GM18909 (cell line): Measurements from ENCODE around the gene TIAM2.
"Not testable (repeated sequence)": the region's sequence is repeated elsewhere in the genome, so short reads cannot be mapped to it uniquely, and the experiment has no call there.

Experiments
- ATAC-seq: cut with Tn5 transposase; IDR thresholded peaks from one replicate; pipeline ENCODE4 v1.9.1; 2021; ENCODE audit warnings: mild to moderate bottlenecking; ENCODE audit not compliant: unreplicated experiment, poor library complexity

Gene TIAM2

GRCh38 chr6:154986787-154987235 lies 8.3 kb upstream of the TIAM2 start:
- ATAC-seq, result no peak

DNA sequence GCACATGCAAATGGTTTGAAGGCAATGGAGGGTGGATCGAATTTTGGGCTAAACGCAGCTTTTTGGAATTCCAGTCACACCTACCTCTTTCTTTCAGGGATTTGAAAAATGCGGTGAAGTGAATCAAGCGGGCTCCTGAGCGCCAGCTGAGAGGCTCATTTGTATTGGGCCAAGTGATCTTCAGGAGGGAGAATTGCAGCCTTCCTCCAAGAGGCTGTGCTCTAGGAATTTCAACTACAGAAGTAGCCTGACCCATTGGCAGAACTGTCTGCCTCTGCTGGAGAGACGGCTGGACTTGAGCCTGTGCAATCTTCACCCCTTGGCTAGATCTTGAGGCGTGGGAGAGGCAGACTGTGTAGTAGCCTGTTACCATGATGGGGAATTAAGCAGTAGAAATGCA lies 5.7 kb upstream of the TIAM2 start:
- no peak for ATAC-seq

DNA sequence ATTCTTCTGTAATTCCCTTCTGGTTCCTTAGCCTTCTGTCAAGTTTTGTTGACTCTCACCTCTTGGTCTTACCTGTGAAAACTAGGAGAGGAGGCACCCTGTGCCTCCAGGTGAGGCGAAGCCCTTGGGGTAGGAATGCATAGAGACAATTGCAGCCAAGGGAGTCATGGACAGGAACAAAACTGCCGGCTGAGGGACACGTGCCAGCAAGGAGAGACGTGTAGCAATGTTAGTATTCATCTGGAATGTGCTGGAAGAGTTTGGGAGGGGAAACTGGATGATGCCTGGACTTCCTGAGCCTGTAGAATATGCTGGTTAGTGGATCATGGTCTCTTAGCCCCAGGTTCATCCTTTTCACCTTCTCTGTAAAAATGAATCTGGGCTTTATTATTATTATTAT lies 3.9 kb upstream of the TIAM2 start:
- ATAC-seq, result no peak

DNA sequence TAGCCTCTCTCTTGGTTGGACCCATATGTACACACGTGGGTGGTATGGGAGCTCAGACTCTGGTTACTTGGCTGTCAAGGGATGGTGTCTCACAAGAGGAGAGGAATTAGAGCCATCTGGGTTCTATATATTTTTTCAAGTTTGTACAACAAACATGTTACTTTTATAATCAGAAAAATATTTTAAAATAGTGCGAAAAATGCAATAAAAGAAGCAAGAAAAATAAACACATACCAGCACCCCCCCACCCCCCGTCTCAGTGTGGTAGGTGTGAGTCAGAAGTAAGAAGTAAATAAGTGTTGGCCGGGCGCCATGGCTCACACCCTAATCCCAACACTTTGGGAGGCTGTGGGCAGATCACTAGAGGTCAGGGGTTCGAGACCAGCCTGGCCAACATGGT lies 2.1 kb upstream of the TIAM2 start:
- no peak for ATAC-seq

DNA sequence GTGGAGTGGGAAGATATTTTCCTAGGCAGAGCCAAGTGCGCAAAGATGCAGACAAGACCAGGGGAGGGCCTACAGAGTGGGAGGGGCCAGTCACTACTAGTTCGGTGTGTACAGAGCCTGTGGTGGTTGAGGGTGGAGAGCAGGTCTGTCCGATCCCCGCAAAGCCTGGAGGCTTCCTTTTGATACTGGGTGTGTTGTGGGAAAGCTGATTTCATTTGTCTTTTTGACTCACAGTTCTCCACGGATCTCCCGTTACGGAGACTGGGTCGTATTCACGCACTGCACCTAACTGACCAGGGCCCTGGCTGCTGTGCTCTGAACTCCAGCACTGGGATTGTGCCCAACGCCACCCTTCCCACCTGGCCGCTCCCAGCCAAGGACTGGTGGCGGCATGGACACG lies 1.4 kb upstream of the TIAM2 start:
- ATAC-seq, result no peak

GRCh38 chr6:154994836-154995253 lies 270 bp upstream of the TIAM2 start:
- no peak for ATAC-seq

DNA sequence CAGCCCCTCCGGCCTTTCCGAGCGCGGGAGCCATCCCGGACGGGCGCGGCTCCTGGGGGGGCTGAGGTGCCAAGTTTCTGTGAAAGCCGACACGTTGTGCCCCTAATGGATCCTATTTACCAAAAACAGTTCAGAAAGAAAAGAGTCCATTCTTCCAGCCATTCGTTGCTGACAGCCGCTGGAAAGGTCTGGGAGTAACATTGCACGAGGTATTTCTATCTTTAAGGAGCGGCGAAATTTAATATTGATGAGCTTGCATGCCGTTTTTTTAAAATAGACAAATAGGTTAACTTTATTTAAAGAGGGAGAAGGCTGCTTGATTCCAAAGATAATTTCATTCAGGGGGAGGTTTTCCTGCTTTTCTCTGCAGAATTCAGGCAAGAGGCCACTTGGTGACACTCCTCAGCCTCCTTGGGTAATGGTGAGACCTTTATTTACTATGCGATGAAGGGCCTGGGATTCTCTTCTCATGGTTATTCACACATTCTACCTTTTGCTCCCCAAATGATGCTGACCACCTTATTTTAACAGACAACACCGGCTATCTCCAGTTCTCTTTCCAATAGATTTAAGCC lies 988 bp downstream of the TIAM2 start:
- no peak for ATAC-seq

DNA sequence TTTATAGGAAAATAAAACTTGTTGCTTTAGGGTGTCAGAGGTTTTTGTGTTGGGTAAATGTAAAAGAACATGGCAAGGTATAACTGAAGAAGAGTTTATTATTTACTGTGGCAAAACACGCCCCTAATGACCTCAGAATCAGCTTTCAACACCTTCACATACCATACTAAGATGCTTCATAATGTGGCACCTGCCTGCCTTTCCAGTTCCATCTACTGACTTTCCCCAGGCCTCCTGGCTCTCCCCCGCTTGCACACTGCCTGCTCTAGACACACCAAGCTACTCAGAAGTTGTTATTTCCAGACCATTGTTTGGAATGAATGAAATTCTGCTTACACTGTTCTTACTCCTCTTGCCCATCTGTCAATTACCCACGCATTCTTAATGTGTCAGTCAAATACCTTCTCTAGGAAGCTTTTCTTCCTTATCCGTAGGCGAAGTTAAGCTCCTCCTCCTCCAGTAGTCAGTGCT lies 1.8 kb downstream of the TIAM2 start:
- no peak for ATAC-seq

DNA sequence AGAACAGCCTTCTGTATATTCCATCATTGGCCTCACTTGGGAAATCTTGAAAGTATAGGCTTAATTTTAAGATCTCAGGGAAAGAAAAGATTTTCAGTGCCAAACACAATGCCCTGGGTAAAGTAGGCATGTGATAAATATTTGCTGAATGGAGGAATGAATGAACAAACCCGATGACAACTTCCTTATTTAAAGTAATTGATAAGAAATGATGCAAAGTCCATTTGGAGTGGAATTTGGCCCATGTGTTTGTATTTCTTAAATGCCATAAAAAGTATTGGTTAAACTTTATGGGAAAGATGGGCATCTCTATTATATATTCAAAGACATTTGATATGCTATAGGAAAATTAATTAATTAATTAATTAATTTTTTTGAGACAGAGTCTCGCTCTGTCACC lies 3.7 kb downstream of the TIAM2 start:
- no peak for ATAC-seq

GRCh38 chr6:155001482-155001881 lies 6.4 kb downstream of the TIAM2 start:
- ATAC-seq, result no peak

GRCh38 chr6:155001934-155002333 lies 6.8 kb downstream of the TIAM2 start:
- no peak for ATAC-seq

GRCh38 chr6:155003476-155003875 lies 8.4 kb downstream of the TIAM2 start:
- ATAC-seq, result no peak

GRCh38 chr6:155004017-155004416 lies 8.9 kb downstream of the TIAM2 start:
- ATAC-seq, result no peak

DNA sequence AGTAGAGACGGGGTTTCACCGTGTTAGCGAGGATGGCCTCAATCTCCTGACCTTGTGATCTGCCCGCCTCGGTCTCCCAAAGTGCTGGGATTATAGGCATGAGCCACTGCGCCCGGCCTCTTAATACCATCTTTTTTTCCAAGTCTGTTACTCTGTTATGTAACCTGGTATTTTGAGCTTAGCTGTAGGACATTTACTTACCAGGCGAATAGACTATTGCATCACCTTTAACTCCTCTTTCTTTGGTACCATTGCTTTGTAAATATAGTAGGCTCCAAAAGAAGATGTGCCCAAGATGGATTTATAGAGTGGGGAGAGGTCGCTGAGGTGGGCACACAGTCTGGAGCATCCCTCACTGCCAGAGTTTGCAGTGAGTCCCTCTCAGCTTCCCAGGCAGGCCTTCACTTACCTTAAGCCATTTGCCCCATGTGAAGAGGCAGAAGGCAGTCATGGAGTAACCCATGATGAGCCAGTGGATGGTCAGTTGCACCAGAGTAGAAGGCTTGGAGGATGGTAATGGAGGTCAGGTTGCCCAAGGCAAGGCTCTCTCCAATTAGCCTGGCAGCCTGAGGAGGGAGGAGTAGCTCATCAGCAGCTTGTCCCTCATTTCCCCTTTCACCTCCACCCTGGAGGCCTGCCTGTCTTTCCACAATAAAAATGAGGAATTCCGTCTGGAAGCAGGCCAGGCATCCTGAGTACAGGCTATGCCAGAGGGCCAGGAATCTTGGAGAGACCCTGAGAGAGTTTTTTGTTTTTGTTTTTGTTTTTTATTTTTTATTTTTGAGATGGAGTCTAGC lies 9.7 kb downstream of the TIAM2 start:
- no peak for ATAC-seq

DNA sequence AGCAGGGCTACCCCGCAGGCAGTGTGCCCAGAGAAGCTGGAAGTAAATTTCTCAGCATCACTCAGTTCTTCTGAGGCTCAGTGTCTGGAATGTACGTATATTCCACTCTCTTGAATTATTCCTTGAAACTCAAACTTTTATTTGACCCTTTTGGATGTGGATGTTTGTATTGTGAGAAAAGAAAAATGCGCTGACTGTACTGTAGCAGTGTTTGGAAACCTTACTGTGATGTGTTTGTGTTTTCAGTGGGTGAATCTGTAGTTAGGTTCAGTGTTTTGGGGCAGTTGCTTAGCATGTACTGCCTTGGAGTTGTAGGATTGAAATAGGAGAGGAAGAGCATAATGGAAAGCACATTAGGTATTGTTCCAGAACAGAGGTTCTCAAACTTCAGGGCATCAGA lies 13.5 kb downstream of the TIAM2 start:
- no peak for ATAC-seq

GRCh38 chr6:155010940-155011339 lies 15.8 kb downstream of the TIAM2 start:
- no peak for ATAC-seq

- ATAC-seq, result no peak
These were observed 16.7 kb downstream of the TIAM2 start for GRCh38 chr6:155011809-155012291.

GRCh38 chr6:155013457-155013876 lies 18.4 kb downstream of the TIAM2 start:
- ATAC-seq, result no peak

DNA sequence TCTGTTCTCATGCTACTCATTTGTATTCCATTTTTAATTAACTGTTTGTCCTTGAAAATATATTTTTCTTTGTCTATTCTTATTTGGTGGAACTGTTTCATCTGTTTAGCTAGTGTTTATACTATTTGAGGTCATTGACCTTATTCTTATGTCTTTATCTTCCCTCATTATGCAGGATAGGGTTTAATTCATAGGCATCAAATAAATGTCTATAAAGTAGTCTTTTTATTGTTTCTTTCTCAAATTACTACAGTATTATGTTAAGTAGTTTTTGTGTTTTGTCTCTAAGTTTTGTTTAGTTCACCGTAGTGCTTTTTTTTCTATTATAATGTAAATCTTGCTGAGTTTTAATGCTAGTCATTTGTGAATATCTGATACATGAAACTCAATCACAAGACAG lies 19.0 kb downstream of the TIAM2 start:
- ATAC-seq, result no peak

GRCh38 chr6:155014670-155015300 lies 19.7 kb downstream of the TIAM2 start:
- no peak for ATAC-seq

DNA sequence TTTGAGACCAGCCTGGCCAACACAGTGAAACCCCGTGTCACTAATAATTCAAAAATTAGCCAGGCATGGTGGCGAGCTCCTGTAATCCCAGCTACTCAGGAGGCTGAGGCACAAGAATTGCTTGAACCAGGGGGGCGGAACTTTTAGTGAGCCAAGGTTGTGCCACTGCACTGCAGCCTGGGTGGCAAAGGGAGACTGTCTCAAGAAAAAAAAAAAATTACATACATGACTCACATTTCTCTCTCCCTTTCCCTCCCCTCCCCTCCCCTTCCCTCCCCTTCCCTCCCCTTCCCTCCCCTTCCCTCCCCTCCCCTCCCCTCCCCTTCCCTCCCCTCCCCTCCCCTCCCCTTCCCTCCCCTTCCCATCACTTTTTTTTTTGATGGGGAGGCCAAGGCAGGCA lies 23.3 kb downstream of the TIAM2 start:
- not testable (repeated sequence) for ATAC-seq
